IPS-11a (cell line): Measurements from ENCODE around the gene PECR.
A peak's percentile ranks its signal among the peaks of the same experiment; 100 is the strongest.
"Not testable (repeated sequence)": the region's sequence is repeated elsewhere in the genome, so short reads cannot be mapped to it uniquely, and the experiment has no call there.

Experiments
- H3K4me3 ChIP-seq: one replicate; pipeline ENCODE4 v1.5.1; 2013; ENCODE audit warnings: low read depth, low read length, control low read depth

Gene PECR

GRCh38 chr2:216031960-216032689 is 49.5 kb downstream of the PECR start:
- H3K4me3 ChIP-seq: no peak overlapping the region

DNA sequence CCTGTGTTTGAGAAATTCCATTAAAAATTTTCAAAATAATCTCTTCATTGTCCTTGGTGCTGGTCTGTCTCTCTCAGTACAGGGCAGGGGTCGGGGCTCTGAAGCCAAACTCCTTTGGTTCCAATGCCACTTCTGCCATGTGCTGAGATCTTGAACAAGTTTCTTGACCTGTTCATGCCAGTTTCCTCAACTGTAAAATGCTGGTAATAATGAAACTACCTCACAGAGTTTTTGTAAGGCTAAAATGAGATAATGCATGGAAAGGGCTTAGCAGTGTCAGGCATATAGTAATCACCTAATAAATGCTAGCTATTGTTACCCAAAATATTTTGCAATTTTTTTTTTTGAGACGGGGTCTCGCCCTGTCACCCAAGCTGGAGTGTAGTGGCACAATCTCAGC is 51.4 kb downstream of the PECR start:
- H3K4me3 ChIP-seq: no peak overlapping the region

GRCh38 chr2:216029416-216030129 is 52.0 kb downstream of the PECR start:
- H3K4me3 ChIP-seq: no peak overlapping the region

DNA sequence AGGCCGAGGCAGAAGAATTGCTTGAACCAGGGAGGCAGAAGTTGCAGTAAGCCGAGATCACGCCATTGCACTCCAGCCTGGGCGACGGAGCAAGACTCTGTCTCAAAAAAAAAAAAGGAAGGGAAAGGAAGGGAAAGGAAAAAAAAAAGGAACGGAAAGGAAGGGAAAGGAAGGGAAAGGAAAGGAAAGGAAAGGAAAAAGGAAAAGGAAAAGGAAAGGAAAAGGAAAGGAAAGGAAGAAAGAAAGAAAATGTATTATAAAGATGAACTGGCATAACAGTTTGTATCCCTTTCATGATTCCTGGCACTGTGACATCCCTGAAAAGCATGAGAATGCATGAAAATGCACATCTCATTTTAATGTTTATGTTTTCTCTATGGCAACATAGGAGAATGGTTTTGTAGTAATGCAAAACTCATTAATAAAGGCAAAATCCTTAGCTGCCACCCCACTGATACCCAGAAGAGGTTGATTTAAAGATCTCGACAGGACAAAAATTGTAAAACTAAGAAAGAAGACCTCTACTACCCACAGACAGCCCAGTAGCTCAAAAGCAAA is 56.8 kb downstream of the PECR start:
- no peak overlapping the region for H3K4me3 ChIP-seq

DNA sequence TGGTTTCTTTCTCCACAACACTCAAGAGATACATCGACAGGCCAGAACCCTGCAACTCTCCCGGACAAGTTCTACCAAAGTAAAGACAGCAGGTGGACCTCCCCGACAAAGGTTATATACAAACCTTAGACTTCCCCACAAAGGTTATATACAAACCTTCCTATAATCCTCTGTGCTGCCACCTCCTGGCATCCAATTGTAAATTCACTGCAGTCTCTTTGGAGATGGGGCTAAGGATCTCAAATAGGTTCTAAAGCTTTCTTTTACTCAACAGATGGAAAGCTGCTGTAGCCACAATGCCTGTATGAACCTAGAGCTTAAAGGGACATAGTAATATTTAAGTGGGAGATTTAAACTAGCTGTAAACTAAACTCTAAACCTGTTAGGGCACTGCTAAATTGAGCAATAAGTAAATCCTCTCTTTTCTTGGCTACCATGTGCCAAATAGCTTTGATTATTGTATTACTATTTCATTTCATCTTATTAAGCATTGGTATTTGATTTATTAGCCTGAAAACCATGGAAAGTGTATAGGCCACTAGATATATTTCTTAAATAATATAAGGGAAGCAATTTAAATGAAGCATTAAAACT is 58.5 kb downstream of the PECR start:
- no peak overlapping the region for H3K4me3 ChIP-seq

DNA sequence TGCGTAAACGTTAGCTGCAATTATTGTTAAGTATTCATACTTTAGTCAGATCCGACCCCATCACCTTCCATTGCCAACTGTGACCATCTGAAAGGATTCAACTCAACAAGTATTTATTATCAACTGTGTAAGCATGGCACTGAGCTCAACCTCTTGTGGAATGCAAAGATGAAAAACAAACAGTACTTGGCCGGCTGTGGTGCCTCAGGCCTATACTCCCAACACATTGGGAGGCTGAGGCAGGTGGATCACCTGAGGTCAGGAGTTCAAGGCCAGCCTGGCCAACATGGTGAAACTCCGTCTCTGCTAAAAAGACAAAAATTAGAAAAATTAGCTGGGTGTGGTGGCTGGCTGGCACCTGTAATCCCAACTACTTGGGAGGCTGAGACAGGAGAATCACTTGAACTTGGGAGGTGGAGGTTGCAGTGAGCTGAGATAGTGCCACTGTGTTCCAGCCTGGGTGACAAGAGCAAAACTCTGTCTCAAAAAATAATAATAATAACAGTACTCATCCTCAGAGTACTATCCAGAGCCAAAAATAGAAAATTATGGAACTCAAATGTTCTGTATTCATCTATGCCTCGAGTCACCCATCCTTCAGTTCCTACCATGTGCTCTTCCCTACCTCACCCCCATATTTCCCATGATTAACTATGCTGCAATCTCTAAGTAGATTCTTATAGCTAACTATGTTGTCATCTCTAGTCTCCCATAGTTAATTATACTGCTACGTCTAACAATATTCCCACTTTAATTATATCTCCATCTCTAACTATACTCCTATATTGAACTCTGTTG is 59.6 kb downstream of the PECR start:
- H3K4me3 ChIP-seq: no peak overlapping the region

DNA sequence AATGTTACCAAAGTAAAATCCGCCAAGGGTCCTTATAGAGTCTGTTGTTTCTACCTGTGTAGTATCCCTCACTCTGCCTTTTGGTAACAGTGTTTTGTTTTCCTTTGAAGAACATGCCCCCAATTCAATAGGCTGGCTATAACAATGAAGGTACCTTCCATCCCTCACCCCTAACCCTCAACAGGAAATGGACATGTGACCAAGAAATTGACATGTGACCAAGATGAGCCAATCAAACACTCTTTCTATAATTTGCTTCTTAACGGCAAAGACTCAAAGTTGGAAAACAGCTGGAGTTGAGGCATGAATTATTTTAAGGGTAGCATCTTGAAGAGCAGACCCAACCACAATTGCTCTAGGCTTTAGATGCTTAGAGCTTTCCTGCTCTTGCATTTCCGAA is 62.9 kb downstream of the PECR start:
- H3K4me3 ChIP-seq: no peak overlapping the region

DNA sequence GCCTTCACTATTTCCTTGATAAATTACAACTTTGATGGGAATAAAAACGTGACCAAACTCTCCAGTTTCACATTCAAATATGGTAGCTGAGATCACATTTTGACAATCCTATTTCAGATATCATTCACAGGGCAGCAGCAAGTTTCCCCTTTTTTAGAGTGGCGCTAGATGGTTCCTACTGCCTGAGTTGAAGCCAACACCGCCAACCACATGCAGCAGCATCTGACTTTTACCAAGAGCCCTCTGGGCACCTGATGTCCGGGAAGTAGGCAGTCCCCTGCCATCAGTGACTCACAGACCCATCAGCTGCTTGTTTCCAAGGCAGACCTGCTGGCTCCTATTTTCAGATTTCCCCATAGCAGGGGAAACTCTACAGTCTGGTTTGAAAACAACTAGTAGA is 64.2 kb downstream of the PECR start:
- H3K4me3 ChIP-seq: no peak overlapping the region

GRCh38 chr2:216016581-216016980 is 65.0 kb downstream of the PECR start:
- no peak overlapping the region for H3K4me3 ChIP-seq

GRCh38 chr2:216015722-216016464 is 65.7 kb downstream of the PECR start:
- H3K4me3 ChIP-seq: no peak overlapping the region

DNA sequence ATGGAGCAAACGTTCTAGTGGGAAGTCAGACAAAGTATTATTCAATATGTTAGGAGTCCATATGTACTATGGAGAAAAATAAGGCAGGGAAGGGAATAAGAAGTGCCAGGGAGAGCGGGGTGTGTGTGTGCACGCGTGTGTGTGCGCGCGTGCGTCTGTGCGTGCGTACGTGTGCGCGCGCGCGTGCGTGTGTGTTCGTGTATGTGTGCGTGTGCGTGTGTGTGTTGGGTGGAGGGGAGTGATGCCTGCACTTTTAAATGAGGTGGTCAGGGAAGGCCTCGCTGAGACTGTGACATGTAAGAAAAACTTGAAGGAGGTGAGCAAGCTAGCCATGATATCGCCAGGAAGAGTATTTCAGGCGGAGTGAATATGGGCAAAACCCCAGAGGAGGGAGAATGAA is 66.6 kb downstream of the PECR start:
- no peak overlapping the region for H3K4me3 ChIP-seq

DNA sequence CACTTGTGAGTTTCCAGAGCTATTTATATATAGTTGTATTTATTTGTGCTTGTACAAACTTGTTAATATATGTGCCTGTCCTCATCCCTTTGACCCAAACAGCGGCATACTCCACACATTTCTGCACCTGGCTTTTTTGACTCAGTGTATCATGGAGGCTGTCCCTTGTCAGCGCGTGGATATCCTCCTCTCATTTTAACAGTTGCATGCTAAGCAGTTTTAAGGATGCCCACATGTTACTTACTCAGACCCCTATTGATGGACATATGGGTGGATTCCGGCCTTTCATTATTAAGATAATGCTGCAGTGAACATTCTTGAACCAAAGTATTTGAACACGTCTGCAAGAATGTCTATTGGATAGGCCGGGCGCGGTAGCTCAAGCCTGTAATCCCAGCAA is 67.6 kb downstream of the PECR start:
- no peak overlapping the region for H3K4me3 ChIP-seq

GRCh38 chr2:216013080-216013909 is 68.3 kb downstream of the PECR start, which contains the start of gene MREG:
TSS of gene MREG (minus strand) at chr2:216013551. CDS start at chr2:216013327, 224 bp downstream.
- H3K4me3 ChIP-seq: peak within 1 kb of the TSS; percentile 86

DNA sequence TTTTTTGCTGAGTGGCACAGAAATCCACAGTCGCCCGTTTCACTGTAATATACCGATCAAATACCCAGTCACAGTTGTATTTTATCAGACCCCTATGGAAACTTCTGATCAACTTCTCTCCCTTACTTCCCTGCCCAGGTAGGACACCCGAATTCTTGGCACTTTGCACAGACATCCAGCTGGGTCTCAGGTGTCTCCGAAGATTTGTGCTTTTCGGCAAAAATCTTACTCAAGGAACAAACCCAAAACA is 68.9 kb downstream of the PECR start:
- H3K4me3 ChIP-seq: peak overlapping the region; percentile 86

- peak overlapping the region; percentile 86 for H3K4me3 ChIP-seq
Observed at GRCh38 chr2:216012133-216012829, 69.3 kb downstream of the PECR start.

GRCh38 chr2:216009215-216009614 is 72.4 kb downstream of the PECR start:
- H3K4me3 ChIP-seq: not testable (repeated sequence)

- no peak overlapping the region for H3K4me3 ChIP-seq
Observed at GRCh38 chr2:216008387-216008786, 73.2 kb downstream of the PECR start.

GRCh38 chr2:216006164-216006663 is 75.4 kb downstream of the PECR start:
- H3K4me3 ChIP-seq: no peak overlapping the region
